ENCODE measurements around the gene KEL. TPM values are rescaled to one million over a fixed set of nuclear protein-coding genes. Genes with fewer than 3 reads are reported as not detected.
A peak's percentile ranks its signal among the peaks of the same experiment; 100 is the strongest.
"Not testable (repeated sequence)": the region's sequence is repeated elsewhere in the genome, so short reads cannot be mapped to it uniquely, and the experiment has no call there.

Gene KEL
- total RNA-seq, 1 donor from 2014 or later = 0.37 TPM

GRCh38 chr7:142984297-142984696 is 22.1 kb upstream of the KEL start:
- Mint-ChIP-seq H3K36me3 (ENCODE audit: low read depth) (no peaks in the 10 kb centered on the region), H3K27me3 (peaks cover 29% of the 10 kb centered on the region), H3K27ac (no peak overlapping the region), H3K4me3 (no peak overlapping the region), H3K9me3 (peaks cover 5% of the 10 kb centered on the region), H3K4me1 (no peaks in the 10 kb centered on the region)
- no peak for DNase-seq
- intact Hi-C loops (cut with micrococcal nuclease) = no loop called here

- no peak overlapping the region for H3K4me3 Mint-ChIP-seq
- H3K4me1 Mint-ChIP-seq = no peaks in the 10 kb centered on the region
- intact Hi-C loops (cut with micrococcal nuclease) = no loop called here
- H3K27me3 Mint-ChIP-seq = peaks cover 31% of the 10 kb centered on the region
- no peaks in the 10 kb centered on the region for H3K36me3 Mint-ChIP-seq (ENCODE audit: low read depth)
- no peak for DNase-seq
- H3K27ac Mint-ChIP-seq = no peak overlapping the region
- H3K9me3 Mint-ChIP-seq = peaks cover 5% of the 10 kb centered on the region
These were observed 21.7 kb upstream of the KEL start for GRCh38 chr7:142983825-142984224.

- H3K4me3 Mint-ChIP-seq; H3K4me1 Mint-ChIP-seq; H3K36me3 Mint-ChIP-seq (ENCODE audit: low read depth); intact Hi-C loops (cut with micrococcal nuclease); DNase-seq; H3K27ac Mint-ChIP-seq; H3K9me3 Mint-ChIP-seq: not testable (repeated sequence)
- H3K27me3 Mint-ChIP-seq = peaks cover 32% of the 10 kb centered on the region
These were observed 16.2 kb upstream of the KEL start for GRCh38 chr7:142978402-142978801.

- no peak overlapping the region for H3K27ac Mint-ChIP-seq
- no peak for DNase-seq
- intact Hi-C loops (cut with micrococcal nuclease) = no loop called here
- no peaks in the 10 kb centered on the region for H3K36me3 Mint-ChIP-seq (ENCODE audit: low read depth)
- H3K9me3 Mint-ChIP-seq = peaks cover 3% of the 10 kb centered on the region
- no peaks in the 10 kb centered on the region for H3K4me1 Mint-ChIP-seq
- no peak overlapping the region for H3K4me3 Mint-ChIP-seq
- peaks cover 24% of the 10 kb centered on the region for H3K27me3 Mint-ChIP-seq
These were observed 12.5 kb upstream of the KEL start for GRCh38 chr7:142974626-142975025.

GRCh38 chr7:142969183-142969582 is 7.0 kb upstream of the KEL start:
- intact Hi-C loops (cut with micrococcal nuclease) = no loop called here
- Mint-ChIP-seq H3K36me3 (ENCODE audit: low read depth) (no peaks in the 10 kb centered on the region), H3K4me3 (no peak overlapping the region), H3K4me1 (no peaks in the 10 kb centered on the region), H3K27ac (no peak overlapping the region), H3K9me3 (no peaks in the 10 kb centered on the region), H3K27me3 (peaks cover 22% of the 10 kb centered on the region)
- no peak for DNase-seq

GRCh38 chr7:142968229-142968628 is 6.1 kb upstream of the KEL start:
- Mint-ChIP-seq H3K27me3 (peaks cover 22% of the 10 kb centered on the region), H3K36me3 (ENCODE audit: low read depth) (no peaks in the 10 kb centered on the region), H3K4me1 (no peaks in the 10 kb centered on the region), H3K27ac (no peak overlapping the region), H3K9me3 (no peaks in the 10 kb centered on the region), H3K4me3 (no peak overlapping the region)
- intact Hi-C loops (cut with micrococcal nuclease) = no loop called here
- no peak for DNase-seq

- peaks cover 19% of the 10 kb centered on the region for H3K27me3 Mint-ChIP-seq
- no peak overlapping the region for H3K27ac Mint-ChIP-seq
These were observed 2.5 kb upstream of the KEL start for GRCh38 chr7:142964502-142965246.

GRCh38 chr7:142963993-142964392 is 1.8 kb upstream of the KEL start:
- Mint-ChIP-seq H3K27ac (no peak overlapping the region), H3K9me3 (no peaks in the 10 kb centered on the region), H3K4me3 (no peak overlapping the region), H3K36me3 (ENCODE audit: low read depth) (no peaks in the 10 kb centered on the region), H3K27me3 (peaks cover 23% of the 10 kb centered on the region), H3K4me1 (no peaks in the 10 kb centered on the region)
- intact Hi-C loops (cut with micrococcal nuclease) = no loop called here
- no peak for DNase-seq

More at GRCh38 chr7:142964502-142965246, 2.5 kb upstream of the KEL start:
- H3K4me1 Mint-ChIP-seq = no peaks in the 10 kb centered on the region
- no peaks in the 10 kb centered on the region for H3K9me3 Mint-ChIP-seq
- no peaks in the 10 kb centered on the region for H3K36me3 Mint-ChIP-seq (ENCODE audit: low read depth)
- intact Hi-C loops (cut with micrococcal nuclease) = no loop called here
- no peak for DNase-seq
- no peak overlapping the region for H3K4me3 Mint-ChIP-seq

- no peak overlapping the region for H3K27ac Mint-ChIP-seq
- H3K27me3 Mint-ChIP-seq = peaks cover 21% of the 10 kb centered on the region
- no peak overlapping the region for H3K4me3 Mint-ChIP-seq
- H3K9me3 Mint-ChIP-seq = no peaks in the 10 kb centered on the region
- no peak for DNase-seq
- intact Hi-C loops (cut with micrococcal nuclease) = no loop called here
- no peaks in the 10 kb centered on the region for H3K4me1 Mint-ChIP-seq
- no peaks in the 10 kb centered on the region for H3K36me3 Mint-ChIP-seq (ENCODE audit: low read depth)
These were observed 828 bp upstream of the KEL start for GRCh38 chr7:142962991-142963390.

- no peaks in the 10 kb centered on the region for H3K9me3 Mint-ChIP-seq
- no peak for DNase-seq
- intact Hi-C loops (cut with micrococcal nuclease) = no loop called here
- H3K27ac Mint-ChIP-seq = no peak overlapping the region
- H3K4me1 Mint-ChIP-seq = no peaks in the 10 kb centered on the region
- no peaks in the 10 kb centered on the region for H3K36me3 Mint-ChIP-seq (ENCODE audit: low read depth)
- H3K4me3 Mint-ChIP-seq = no peak overlapping the region
- H3K27me3 Mint-ChIP-seq = peaks cover 21% of the 10 kb centered on the region
These were observed 579 bp downstream of the KEL start for GRCh38 chr7:142961595-142961972.

- peaks cover 24% of the 10 kb centered on the region for H3K27me3 Mint-ChIP-seq
- no peaks in the 10 kb centered on the region for H3K36me3 Mint-ChIP-seq (ENCODE audit: low read depth)
- H3K4me3 Mint-ChIP-seq = no peak overlapping the region
- peaks cover 2% of the 10 kb centered on the region for H3K9me3 Mint-ChIP-seq
- no peaks in the 10 kb centered on the region for H3K4me1 Mint-ChIP-seq
- intact Hi-C loops (cut with micrococcal nuclease) = no loop called here
- H3K27ac Mint-ChIP-seq = no peak overlapping the region
- DNase-seq = peak; percentile 62
These were observed 1.1 kb downstream of the KEL start for GRCh38 chr7:142960955-142961512.

- Mint-ChIP-seq H3K4me1 (no peaks in the 10 kb centered on the region), H3K9me3 (peaks cover 8% of the 10 kb centered on the region), H3K27ac (no peak overlapping the region), H3K27me3 (peaks cover 26% of the 10 kb centered on the region), H3K4me3 (no peak overlapping the region), H3K36me3 (ENCODE audit: low read depth) (no peaks in the 10 kb centered on the region)
- intact Hi-C loops (cut with micrococcal nuclease) = no loop called here
- no peak for DNase-seq
These were observed 3.0 kb downstream of the KEL start for GRCh38 chr7:142959202-142959601.

GRCh38 chr7:142957723-142958122 is 4.4 kb downstream of the KEL start:
- no peak for DNase-seq
- Mint-ChIP-seq H3K4me1 (no peaks in the 10 kb centered on the region), H3K4me3 (no peak overlapping the region), H3K36me3 (ENCODE audit: low read depth) (no peaks in the 10 kb centered on the region), H3K27ac (no peak overlapping the region), H3K9me3 (peaks cover 8% of the 10 kb centered on the region), H3K27me3 (peaks cover 24% of the 10 kb centered on the region)
- intact Hi-C loops (cut with micrococcal nuclease) = no loop called here

GRCh38 chr7:142956951-142957623 is 5.1 kb downstream of the KEL start:
- H3K9me3 Mint-ChIP-seq = peaks cover 8% of the 10 kb centered on the region
- H3K4me3 Mint-ChIP-seq = no peak overlapping the region
- no peak for DNase-seq
- no peaks in the 10 kb centered on the region for H3K36me3 Mint-ChIP-seq (ENCODE audit: low read depth)
- peaks cover 26% of the 10 kb centered on the region for H3K27me3 Mint-ChIP-seq
- H3K27ac Mint-ChIP-seq = no peak overlapping the region
- intact Hi-C loops (cut with micrococcal nuclease) = no loop called here
- no peaks in the 10 kb centered on the region for H3K4me1 Mint-ChIP-seq
